Astrocyte of the spinal cord (primary cell): Measurements from ENCODE around the gene TXNRD1.

Experiments
- DNase-seq: peaks from one replicate; pipeline ENCODE4 v3.0.0; 2011; ENCODE audit warnings: low read depth, low spot score
- H3K4me3 ChIP-seq: 2 replicates; pipeline ENCODE4 v1.5.1; 2011; ENCODE audit warnings: low read depth, mild to moderate bottlenecking, low read length, moderate library complexity
- CTCF ChIP-seq: IDR thresholded peaks from 2 replicates; pipeline ENCODE4 v1.5.1; 2012; ENCODE audit warnings: low read depth, mild to moderate bottlenecking, low read length, inconsistent platforms
- in situ Hi-C: cut with HindIII; loops from 2 replicates; pipeline ENCODE4 v1.10.0; 2017; ENCODE audit warnings: low sequenced_read_pairs

Gene TXNRD1

GRCh38 chr12:104314242-104314614 lies 98.6 kb downstream of the TXNRD1 start:
- DNase-seq: no peak
- in situ Hi-C loops: no loop called here

DNA sequence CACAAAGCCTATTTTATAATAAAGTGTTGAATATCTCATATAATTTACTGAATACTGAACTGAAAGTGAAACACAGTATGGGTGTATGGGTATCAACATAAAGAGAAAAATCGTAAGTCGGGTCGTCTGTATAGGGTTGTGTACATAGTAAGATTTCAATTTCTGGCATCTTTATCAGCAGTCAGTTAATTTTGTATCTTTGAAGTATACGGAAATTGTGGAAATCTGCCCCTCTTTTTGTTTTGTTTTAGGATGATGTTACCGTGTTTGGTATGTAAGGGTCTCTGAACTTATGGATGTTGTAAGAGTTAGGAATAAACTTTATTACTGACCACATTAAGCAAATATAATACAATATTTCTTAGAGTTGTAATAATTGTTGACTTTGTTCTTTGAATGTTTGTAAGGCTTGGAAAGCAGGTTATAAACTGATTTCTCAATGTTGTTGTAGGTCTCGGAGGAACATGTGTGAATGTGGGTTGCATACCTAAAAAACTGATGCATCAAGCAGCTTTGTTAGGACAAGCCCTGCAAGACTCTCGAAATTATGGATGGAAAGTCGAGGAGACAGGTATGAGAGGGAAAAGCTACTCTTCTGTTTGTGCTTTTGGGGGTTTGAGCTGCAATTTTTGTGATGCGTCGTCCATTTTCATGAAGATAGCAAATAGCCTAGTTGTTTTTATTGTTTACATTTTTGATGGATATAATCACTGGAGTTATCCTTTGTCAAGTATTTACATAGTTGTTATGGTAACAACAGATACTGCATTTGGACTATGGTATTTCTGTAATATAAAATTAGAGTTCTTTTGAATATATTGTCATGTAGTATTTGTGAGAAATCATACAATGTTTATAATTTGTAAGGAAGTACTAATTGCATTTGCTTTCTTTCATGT lies 100.0 kb downstream of the TXNRD1 start:
- no peak for TF ChIP-seq CTCF
- no peak for DNase-seq
- in situ Hi-C loops: no loop called here
- H3K4me3 ChIP-seq: no peak overlapping the region

More at GRCh38 chr12:104314242-104314614, 98.6 kb downstream of the TXNRD1 start:
- H3K4me3 ChIP-seq: no peak overlapping the region
- no peak for TF ChIP-seq CTCF

DNA sequence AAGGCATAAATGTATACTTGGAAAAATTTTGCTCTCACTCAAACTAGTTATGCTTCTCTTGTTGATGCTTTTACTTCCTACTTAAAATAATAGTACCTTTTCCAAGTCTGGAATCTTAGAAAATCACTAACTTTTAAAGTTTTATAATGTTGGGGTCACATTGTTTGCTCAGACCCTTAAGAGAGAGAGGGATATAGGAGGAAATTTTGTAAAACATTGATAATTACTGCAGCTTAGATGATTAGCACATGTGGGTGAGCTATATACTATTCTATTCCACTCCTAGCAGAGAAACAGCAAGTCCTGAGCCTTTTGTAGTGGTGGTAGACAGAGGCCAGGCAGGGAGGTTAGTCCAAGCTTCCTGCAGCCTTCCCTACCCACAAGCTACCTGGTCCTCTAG lies 101.4 kb downstream of the TXNRD1 start:
- no peak overlapping the region for H3K4me3 ChIP-seq
- no peak for TF ChIP-seq CTCF
- DNase-seq: no peak
- in situ Hi-C loops: no loop called here

DNA sequence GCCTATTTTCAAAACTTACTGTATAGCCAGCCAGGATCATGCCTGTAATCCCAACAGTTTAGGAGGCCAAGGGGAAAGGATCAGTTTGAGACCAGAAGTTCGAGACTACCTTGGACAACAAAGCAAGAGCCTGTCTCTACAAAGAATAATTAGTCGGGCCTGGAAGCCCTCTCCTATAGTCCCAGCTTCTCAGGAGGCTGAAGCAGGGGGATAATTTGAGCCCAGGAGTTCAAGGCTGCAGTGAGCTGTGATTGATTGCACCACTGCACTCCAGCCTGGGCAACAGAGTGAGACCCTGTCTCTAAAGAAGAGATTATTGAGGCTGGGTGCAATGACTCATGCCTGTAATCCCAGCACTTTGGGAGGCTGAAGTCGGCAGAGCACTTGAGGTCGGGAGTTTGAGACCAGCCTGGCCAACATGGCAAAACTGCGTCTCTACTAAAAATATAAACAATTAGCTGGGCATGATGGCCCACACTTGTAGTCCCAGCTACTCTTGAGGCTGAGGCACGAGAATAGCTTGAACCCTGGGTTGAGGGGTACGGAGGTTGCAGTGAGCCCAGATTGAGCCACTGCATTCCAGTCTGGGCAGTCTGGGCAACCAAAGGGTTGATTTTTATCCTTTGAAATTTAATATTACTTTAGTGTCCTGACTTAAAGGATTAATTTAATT lies 102.1 kb downstream of the TXNRD1 start:
- in situ Hi-C loops: no loop called here
- TF ChIP-seq CTCF: no peak
- H3K4me3 ChIP-seq: no peak overlapping the region
- DNase-seq: no peak

DNA sequence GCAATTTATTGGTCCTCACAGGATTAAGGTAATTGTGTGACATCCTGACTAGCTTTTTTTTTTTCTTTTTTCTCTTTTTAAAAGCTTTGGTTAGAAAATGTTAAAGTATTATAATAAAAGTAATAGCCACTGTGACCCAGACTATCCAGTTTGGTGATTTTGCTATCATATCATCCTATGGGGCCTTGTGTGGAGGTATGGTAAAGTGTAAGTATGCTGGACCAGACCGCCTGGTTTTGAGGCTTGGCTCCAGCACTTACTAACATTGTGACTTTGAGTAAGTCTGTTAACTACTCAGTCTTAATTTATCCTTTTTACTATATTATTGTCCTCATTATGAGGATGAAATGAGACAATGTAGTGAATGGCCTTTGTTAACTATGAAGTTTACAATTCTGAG lies 103.4 kb downstream of the TXNRD1 start:
- in situ Hi-C loops: no loop called here
- H3K4me3 ChIP-seq: no peak overlapping the region
- no peak for TF ChIP-seq CTCF
- DNase-seq: no peak

GRCh38 chr12:104319918-104320626 lies 104.5 kb downstream of the TXNRD1 start:
- in situ Hi-C loops: no loop called here
- no peak for TF ChIP-seq CTCF
- DNase-seq: no peak
- no peak overlapping the region for H3K4me3 ChIP-seq
